Amygdala (tissue), 56 donors: ENCODE measurements around the gene TMEM204.
A peak's percentile ranks its signal among the peaks of the same experiment; 100 is the strongest.

ENCODE experiments used
- DNase-seq, 56 donors: peaks; one replicate each; lab custom pipeline; 2025; lab: John Stamatoyannopoulos, UW

TMEM204 gene

GRCh38 chr16:1498899-1499676 lies 34.4 kb upstream of the TMEM204 start:
- DNase-seq, result no peak

- DNase-seq, result no peak
Observed at GRCh38 chr16:1499756-1500464, 33.6 kb upstream of the TMEM204 start.

- DNase-seq, result no peak
Observed at GRCh38 chr16:1500465-1501150, 32.9 kb upstream of the TMEM204 start.

- DNase-seq, result no peak
Observed at GRCh38 chr16:1501630-1502029, 31.8 kb upstream of the TMEM204 start.

GRCh38 chr16:1502092-1503004 lies 31.1 kb upstream of the TMEM204 start:
- no peak for DNase-seq

- no peak for DNase-seq
Observed at GRCh38 chr16:1503110-1503955, 30.1 kb upstream of the TMEM204 start.

GRCh38 chr16:1505073-1505844 lies 28.2 kb upstream of the TMEM204 start:
- no peak for DNase-seq

GRCh38 chr16:1505912-1506311 lies 27.6 kb upstream of the TMEM204 start:
- no peak for DNase-seq

- DNase-seq, result no peak
Observed at GRCh38 chr16:1506494-1507213, 26.8 kb upstream of the TMEM204 start.

- no peak for DNase-seq
Observed at GRCh38 chr16:1508494-1509187, 24.8 kb upstream of the TMEM204 start.

GRCh38 chr16:1509307-1510221 lies 23.9 kb upstream of the TMEM204 start:
- DNase-seq, result peak in 4 of 56 donors; percentile 24 to 34 (median 30)

GRCh38 chr16:1510272-1510671 lies 23.2 kb upstream of the TMEM204 start:
- no peak for DNase-seq

- no peak for DNase-seq
Observed at GRCh38 chr16:1510941-1511351, 22.5 kb upstream of the TMEM204 start.

GRCh38 chr16:1511662-1512569 lies 21.6 kb upstream of the TMEM204 start:
- no peak for DNase-seq

- DNase-seq, result no peak
Observed at GRCh38 chr16:1512774-1513173, 20.7 kb upstream of the TMEM204 start.
